Measurements from ENCODE around the gene TSPAN17. TPM values are rescaled to one million over a fixed set of nuclear protein-coding genes. Genes with fewer than 3 reads are reported as not detected.

The TSPAN17 gene
- total RNA-seq, 6 experiments from 2014 or later: 10.9 to 20.8 (median 13.6) TPM

- H3K4me3 ChIP-seq: peak within 1 kb of the TSS; percentile 42 to 62 (median 46)
- TF ChIP-seq CTCF (IDR thresholded peaks at IDR 0.05): peak in 3 of 4 donors; percentile 12 to 23 (median 22)
- TF ChIP-seq POLR2A (IDR thresholded peaks at IDR 0.05): no peak
- intact Hi-C loops (cut with DNase I): no loop called here
- no peaks in the 10 kb centered on the region for H3K36me3 ChIP-seq
- no peaks in the 10 kb centered on the region for H3K27me3 ChIP-seq
- H3K9me3 ChIP-seq: no peaks in the 10 kb centered on the region
- H3K27ac ChIP-seq: no peak within 1 kb of the TSS
- ATAC-seq (peak; percentile 67 to 83 (median 80)), DNase-seq (peak in 2 of 3 donors; percentile 57 to 63)
- peaks cover 0 to 5% (median 2%) of the 10 kb centered on the region in 4 donors for H3K4me1 ChIP-seq
- WGBS (ENCODE audit: insufficient coverage, low coverage, low lambda C conversion rate, missing lambda C conversion rate): no CpG with 5 or more reads among the region's 101 CpGs
Measured at GRCh38 chr5:176609724-176610434, 37.4 kb upstream of the TSPAN17 start, which contains the start of gene GPRIN1. Gene GPRIN1 (minus strand): TSS chr5:176610156. CDS start chr5:176599834, 10,322 bp downstream.

GRCh38 chr5:176610435-176610773 lies 36.9 kb upstream of the TSPAN17 start:
- no peak for DNase-seq

GRCh38 chr5:176611435-176611834 lies 35.8 kb upstream of the TSPAN17 start:
- intact Hi-C loops (cut with DNase I): no loop called here
- WGBS (ENCODE audit: insufficient coverage, low coverage, low lambda C conversion rate, missing lambda C conversion rate): 16% methylated on average over 8 of the region's 10 CpGs

More at GRCh38 chr5:176610435-176610773, 36.9 kb upstream of the TSPAN17 start:
- Histone ChIP-seq H3K9me3 (no peaks in the 10 kb centered on the region), H3K27me3 (no peaks in the 10 kb centered on the region), H3K27ac (no peak overlapping the region), H3K4me3 (peak overlapping the region; percentile 42 to 62 (median 46)), H3K4me1 (peaks cover 0 to 5% (median 2%) of the 10 kb centered on the region in 4 donors), H3K36me3 (no peaks in the 10 kb centered on the region)
- peak in 1 of 4 donors; percentile 17 for ATAC-seq
- 0% methylated on average over 2 of the region's 31 CpGs for WGBS (ENCODE audit: insufficient coverage, low coverage, low lambda C conversion rate, missing lambda C conversion rate)
- intact Hi-C loops (cut with DNase I): no loop called here
- TF ChIP-seq POLR2A (IDR thresholded peaks at IDR 0.05): no peak
- TF ChIP-seq CTCF (IDR thresholded peaks at IDR 0.05): no peak

GRCh38 chr5:176612008-176612407 lies 35.3 kb upstream of the TSPAN17 start:
- no peaks in the 10 kb centered on the region for H3K9me3 ChIP-seq
- H3K27me3 ChIP-seq: no peaks in the 10 kb centered on the region
- no peak overlapping the region for H3K4me3 ChIP-seq
- peaks cover 0 to 5% (median 2%) of the 10 kb centered on the region in 4 donors for H3K4me1 ChIP-seq
- H3K36me3 ChIP-seq: no peaks in the 10 kb centered on the region
- DNase-seq (no peak), ATAC-seq (no peak)
- H3K27ac ChIP-seq: no peak overlapping the region
- TF ChIP-seq POLR2A (IDR thresholded peaks at IDR 0.05): no peak
- TF ChIP-seq CTCF (IDR thresholded peaks at IDR 0.05): no peak
- WGBS (ENCODE audit: insufficient coverage, low coverage, low lambda C conversion rate, missing lambda C conversion rate): 63% methylated on average over 6 of the region's 6 CpGs
- intact Hi-C loops (cut with DNase I): no loop called here

More at GRCh38 chr5:176611435-176611834, 35.8 kb upstream of the TSPAN17 start:
- H3K27me3 ChIP-seq: no peaks in the 10 kb centered on the region
- peak in 3 of 4 donors; percentile 41 to 67 (median 56) for ATAC-seq
- H3K4me1 ChIP-seq: peaks cover 0 to 5% (median 2%) of the 10 kb centered on the region in 4 donors
- H3K36me3 ChIP-seq: no peaks in the 10 kb centered on the region
- TF ChIP-seq CTCF (IDR thresholded peaks at IDR 0.05) (no peak), POLR2A (IDR thresholded peaks at IDR 0.05) (no peak)
- H3K9me3 ChIP-seq: no peaks in the 10 kb centered on the region
- DNase-seq: peak; percentile 67 to 74 (median 68)
- H3K4me3 ChIP-seq: no peak overlapping the region
- H3K27ac ChIP-seq: no peak overlapping the region

Data from right lobe of liver (tissue), 6 donors.